Measurements from ENCODE around the gene PSPH.
"Not testable (repeated sequence)": the region's sequence is repeated elsewhere in the genome, so short reads cannot be mapped to it uniquely, and the experiment has no call there.

Gene PSPH

GRCh38 chr7:56077681-56078080, 26.4 kb upstream of the PSPH start:
- no peak for DNase-seq (ENCODE audit: low read depth)
- no peak overlapping the region for H3K4me3 ChIP-seq (ENCODE audit: low read depth, low read length)
- no peak for TF ChIP-seq CTCF (IDR thresholded peaks at IDR 0.05; ENCODE audit: insufficient read depth, low read depth, low read length, missing control alignments)

DNA sequence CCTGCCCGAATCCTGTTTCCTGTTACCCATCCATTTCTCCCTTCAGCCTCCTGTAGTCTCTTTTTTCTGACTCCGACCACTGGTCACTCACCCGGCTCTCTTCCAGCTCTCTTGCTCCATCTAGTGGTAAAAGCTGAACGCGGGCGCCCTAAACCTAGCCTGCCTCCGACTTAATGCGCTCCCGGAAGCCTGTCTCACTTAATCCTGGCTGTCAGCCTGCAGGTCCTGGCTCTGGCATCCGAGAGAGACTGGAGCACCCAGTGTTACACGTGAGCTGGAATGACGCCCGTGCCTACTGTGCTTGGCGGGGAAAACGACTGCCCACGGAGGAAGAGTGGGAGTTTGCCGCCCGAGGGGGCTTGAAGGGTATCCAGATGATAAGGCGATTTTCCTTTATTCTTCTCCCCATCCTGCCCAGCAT, 23.1 kb upstream of the PSPH start:
- H3K4me3 ChIP-seq (ENCODE audit: low read depth, low read length) = no peak overlapping the region
- DNase-seq (ENCODE audit: low read depth) = peak; percentile 83
- TF ChIP-seq CTCF (IDR thresholded peaks at IDR 0.05; ENCODE audit: insufficient read depth, low read depth, low read length, missing control alignments) = peak; percentile 75

DNA sequence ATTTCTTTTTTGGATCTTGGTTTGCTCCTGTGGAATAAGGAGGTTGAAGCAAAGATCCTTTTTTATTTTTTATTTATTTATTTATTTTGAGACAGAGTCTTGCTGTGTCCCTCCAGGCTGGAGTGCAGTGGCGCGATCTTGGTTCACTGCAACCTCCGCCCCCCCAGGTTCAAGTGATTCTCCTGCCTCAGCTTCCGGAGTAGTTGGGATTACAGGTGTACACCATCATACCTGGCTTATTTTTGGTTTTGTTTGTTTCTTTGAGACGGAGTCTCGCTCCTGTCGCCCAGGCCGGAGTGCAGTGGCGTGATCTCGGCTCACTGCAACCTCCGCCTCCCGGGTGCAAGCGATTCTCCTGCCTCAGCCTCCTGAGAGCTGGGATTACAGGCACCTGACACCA, 15.1 kb upstream of the PSPH start:
- not testable (repeated sequence) for H3K4me3 ChIP-seq (ENCODE audit: low read depth, low read length); DNase-seq (ENCODE audit: low read depth)

GRCh38 chr7:56063882-56064625, 12.8 kb upstream of the PSPH start, which contains the start of gene SUMF2:
TSS of gene SUMF2 (plus strand) at chr7:56064286. CDS start at chr7:56064312, 26 bp downstream.
- peak within 1 kb of the TSS; percentile 85 for H3K4me3 ChIP-seq (ENCODE audit: low read depth, low read length)
- DNase-seq (ENCODE audit: low read depth) = peak; percentile 95
- peak; percentile 15 for TF ChIP-seq CTCF (IDR thresholded peaks at IDR 0.05; ENCODE audit: insufficient read depth, low read depth, low read length, missing control alignments)

DNA sequence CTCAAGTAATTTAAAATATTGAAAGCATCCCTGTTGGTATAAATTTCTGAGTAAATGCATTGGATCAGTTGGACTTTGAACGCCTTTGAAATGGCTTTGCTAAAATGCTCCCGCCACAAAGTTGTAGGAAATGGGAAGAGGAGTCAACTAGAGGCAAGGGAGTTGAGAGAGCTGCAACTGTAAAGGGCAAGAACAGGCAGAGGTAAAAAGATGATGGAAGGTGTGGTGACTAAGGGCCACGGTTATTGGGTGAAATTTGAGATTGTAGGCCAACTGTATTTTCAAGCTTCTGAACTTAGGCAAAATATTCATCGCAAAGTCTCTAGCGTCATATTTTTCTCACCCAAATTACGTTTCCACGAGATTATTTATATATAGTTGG, 12.2 kb upstream of the PSPH start:
- H3K4me3 ChIP-seq (ENCODE audit: low read depth, low read length) = peak overlapping the region; percentile 85
- TF ChIP-seq CTCF (IDR thresholded peaks at IDR 0.05; ENCODE audit: insufficient read depth, low read depth, low read length, missing control alignments) = no peak
- no peak for DNase-seq (ENCODE audit: low read depth)

DNA sequence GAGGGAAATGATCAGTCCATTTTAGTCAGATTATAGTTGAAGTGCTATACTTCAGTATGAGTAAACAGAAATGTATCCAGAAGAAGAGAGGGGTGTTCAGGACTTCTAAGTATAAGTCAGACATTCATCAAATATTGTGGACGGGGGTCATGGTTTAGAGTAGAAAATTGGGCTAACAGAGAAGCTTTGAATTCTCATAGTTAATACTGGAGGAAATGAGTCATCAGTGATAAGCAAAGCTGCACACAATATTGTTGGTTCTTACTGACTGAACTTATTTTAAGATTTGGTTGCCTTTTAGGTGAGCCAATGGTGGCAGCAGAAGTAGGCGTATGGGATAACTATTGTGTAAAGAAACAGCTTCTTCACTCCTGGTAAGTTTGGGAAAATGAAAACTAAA, 11.1 kb upstream of the PSPH start:
- no peak for DNase-seq (ENCODE audit: low read depth)
- no peak overlapping the region for H3K4me3 ChIP-seq (ENCODE audit: low read depth, low read length)
- TF ChIP-seq CTCF (IDR thresholded peaks at IDR 0.05; ENCODE audit: insufficient read depth, low read depth, low read length, missing control alignments) = no peak

- H3K4me3 ChIP-seq (ENCODE audit: low read depth, low read length) = no peak overlapping the region
Observed at GRCh38 chr7:56053993-56054392, 2.7 kb upstream of the PSPH start.

More at GRCh38 chr7:56053993-56054392, 2.7 kb upstream of the PSPH start:
- DNase-seq (ENCODE audit: low read depth) = no peak
- no peak for TF ChIP-seq CTCF (IDR thresholded peaks at IDR 0.05; ENCODE audit: insufficient read depth, low read depth, low read length, missing control alignments)
